GM12875 (cell line): ENCODE data around the gene LELP1.
"Not testable (repeated sequence)": the region's sequence is repeated elsewhere in the genome, so short reads cannot be mapped to it uniquely, and the experiment has no call there.

Experiments
- H3K4me3 ChIP-seq: one replicate; pipeline ENCODE4 v1.5.1; 2011; ENCODE audit warnings: low read depth, low read length, control low read depth
- CTCF ChIP-seq: IDR thresholded peaks from 2 replicates; pipeline ENCODE4 v1.5.1; 2011; ENCODE audit warnings: low read depth, mild to moderate bottlenecking, control low read depth, inconsistent platforms, low read length, moderate library complexity, borderline replicate concordance; ENCODE audit not compliant: insufficient read depth

Gene LELP1

GRCh38 chr1:153228491-153228890, 25.3 kb downstream of the LELP1 start:
- TF ChIP-seq CTCF, result no peak
- no peak overlapping the region for H3K4me3 ChIP-seq

- H3K4me3 ChIP-seq, result not testable (repeated sequence)
- peak; percentile 65 for TF ChIP-seq CTCF
Measured at GRCh38 chr1:153229076-153229829, 26.0 kb downstream of the LELP1 start.

- no peak for TF ChIP-seq CTCF
Measured at GRCh38 chr1:153231363-153231762, 28.1 kb downstream of the LELP1 start.

GRCh38 chr1:153231785-153232184, 28.6 kb downstream of the LELP1 start:
- no peak overlapping the region for H3K4me3 ChIP-seq
- TF ChIP-seq CTCF, result no peak

More at GRCh38 chr1:153231363-153231762, 28.1 kb downstream of the LELP1 start:
- H3K4me3 ChIP-seq, result no peak overlapping the region

DNA sequence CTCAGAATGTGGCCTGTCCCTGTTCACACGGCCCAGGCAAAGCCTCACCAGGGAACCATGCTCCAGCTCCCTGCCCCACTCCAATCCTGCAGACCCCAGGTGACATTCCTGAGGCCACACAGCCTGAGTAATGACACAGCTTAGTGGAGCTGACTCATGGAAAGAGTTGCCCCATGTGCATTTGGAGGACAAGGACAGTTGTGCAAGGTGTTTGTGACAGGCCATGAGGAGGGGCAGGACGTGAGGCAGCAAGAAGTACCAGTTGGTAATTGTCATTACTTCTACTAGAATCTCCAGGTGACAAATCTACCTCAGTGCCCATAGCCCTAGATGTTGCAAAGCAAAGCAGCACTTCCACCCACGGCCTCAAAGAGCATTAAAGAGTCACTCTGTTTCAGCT, 29.3 kb downstream of the LELP1 start:
- no peak overlapping the region for H3K4me3 ChIP-seq
- TF ChIP-seq CTCF, result no peak

DNA sequence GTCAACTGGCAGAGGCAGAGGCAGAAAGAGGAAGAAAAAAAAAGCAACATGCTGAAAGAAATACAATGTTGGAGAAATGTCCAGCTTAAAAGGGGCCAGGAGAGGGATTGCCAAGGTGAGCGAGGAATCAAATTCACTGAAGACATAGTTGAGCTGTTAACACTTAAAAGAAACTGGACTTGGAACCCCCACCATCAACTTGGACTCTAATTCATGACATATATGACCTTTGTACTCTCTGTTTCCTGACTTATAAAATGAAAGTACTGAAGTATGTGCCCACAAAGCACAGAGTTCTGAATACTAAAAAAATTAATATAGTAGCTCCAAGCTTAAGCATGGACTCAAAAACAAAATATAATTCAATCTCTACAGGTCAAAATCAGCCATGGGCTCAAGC, 30.2 kb downstream of the LELP1 start:
- no peak for TF ChIP-seq CTCF
- no peak overlapping the region for H3K4me3 ChIP-seq

DNA sequence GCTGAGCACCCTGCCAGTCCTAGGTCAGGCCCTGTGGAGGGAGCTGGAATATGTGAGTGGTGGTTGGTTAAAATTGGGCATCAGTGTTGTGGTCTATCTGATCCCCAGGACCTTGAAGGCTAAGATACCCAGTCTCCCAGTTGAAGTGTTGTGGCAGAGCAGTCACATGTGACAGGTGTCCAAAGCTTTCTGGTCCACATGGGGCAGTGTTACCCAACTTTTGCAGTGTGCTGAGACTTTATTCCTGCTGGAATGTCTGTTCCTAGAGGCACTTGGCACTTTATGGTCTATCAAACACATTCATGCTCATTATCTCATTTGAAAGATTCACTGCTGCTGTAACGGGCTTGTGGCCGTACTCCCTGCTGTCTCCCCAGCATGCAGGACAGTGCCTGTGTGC, 35.3 kb downstream of the LELP1 start:
- H3K4me3 ChIP-seq, result no peak overlapping the region
- peak; percentile 40; the same call in 1 of the 2 replicates for TF ChIP-seq CTCF
